Neural crest cell (in vitro differentiated cells): ENCODE results near the gene P2RX1. TPM values are rescaled to one million over a fixed set of nuclear protein-coding genes. Genes with fewer than 3 reads are reported as not detected.

Experiments
- DNase-seq: peaks from one replicate; pipeline ENCODE4 v3.0.0; 2021; ENCODE audit warnings: low read depth, mixed read lengths, low spot score
- H3K27ac Mint-ChIP-seq: one replicate; pipeline ENCODE4 v1.8.0; 2021; ENCODE audit warnings: mild to moderate bottlenecking, mixed read lengths; ENCODE audit not compliant: unreplicated experiment
- H3K27me3 Mint-ChIP-seq: 2 replicates; pipeline ENCODE4 v1.8.0; 2021; ENCODE audit warnings: low read depth, mild to moderate bottlenecking, mixed read lengths
- H3K36me3 Mint-ChIP-seq: 2 replicates; pipeline ENCODE4 v1.8.0; 2021; ENCODE audit warnings: low read depth, mild to moderate bottlenecking, mixed read lengths
- H3K4me1 Mint-ChIP-seq: 2 replicates; pipeline ENCODE4 v1.8.0; 2021; ENCODE audit warnings: mixed read lengths
- H3K4me3 Mint-ChIP-seq: one replicate; pipeline ENCODE4 v1.8.0; 2021; ENCODE audit warnings: mild to moderate bottlenecking, mixed read lengths
- H3K9me3 Mint-ChIP-seq: 2 replicates; pipeline ENCODE4 v1.8.0; 2021; ENCODE audit warnings: mixed read lengths
- CTCF ChIP-seq: fragments of 200-600 bp; sonication (generic); conservative IDR thresholded peaks from 2 replicates; pipeline ENCODE4 v1.5.0; 2021; ENCODE audit warnings: antibody characterized with exemption, mild to moderate bottlenecking
- total RNA-seq: library from RNA; stranded (reverse); gene quantifications from 2 replicates; pipeline ENCODE4 v1.2.1, GENCODE V29; 2021

P2RX1 gene
- total RNA-seq, 1 donor from 2014 or later, result not detected

GRCh38 chr17:3873862-3874261 is 42.4 kb downstream of the P2RX1 start:
- H3K27me3 Mint-ChIP-seq, result no peaks in the 10 kb centered on the region
- no peaks in the 10 kb centered on the region for H3K9me3 Mint-ChIP-seq
- DNase-seq, result no peak
- no peak overlapping the region for H3K27ac Mint-ChIP-seq
- H3K4me1 Mint-ChIP-seq, result peaks cover 4% of the 10 kb centered on the region
- H3K4me3 Mint-ChIP-seq, result no peak overlapping the region
- H3K36me3 Mint-ChIP-seq, result no peaks in the 10 kb centered on the region
- TF ChIP-seq CTCF, result no peak

GRCh38 chr17:3870871-3871306 is 45.4 kb downstream of the P2RX1 start:
- Mint-ChIP-seq H3K36me3 (no peaks in the 10 kb centered on the region), H3K4me3 (no peak overlapping the region), H3K9me3 (no peaks in the 10 kb centered on the region), H3K27ac (no peak overlapping the region), H3K27me3 (no peaks in the 10 kb centered on the region), H3K4me1 (peaks cover 4% of the 10 kb centered on the region)
- DNase-seq, result no peak
- no peak for TF ChIP-seq CTCF

GRCh38 chr17:3867606-3868005 is 48.7 kb downstream of the P2RX1 start:
- Mint-ChIP-seq H3K27me3 (no peaks in the 10 kb centered on the region), H3K4me1 (peaks cover 4% of the 10 kb centered on the region), H3K4me3 (no peak overlapping the region), H3K27ac (peak overlapping the region; percentile 55), H3K9me3 (no peaks in the 10 kb centered on the region), H3K36me3 (no peaks in the 10 kb centered on the region)
- TF ChIP-seq CTCF, result no peak
- DNase-seq, result no peak

- H3K36me3 Mint-ChIP-seq, result no peaks in the 10 kb centered on the region
- H3K27ac Mint-ChIP-seq, result peak overlapping the region; percentile 45
- no peak for TF ChIP-seq CTCF
- no peak for DNase-seq
- H3K27me3 Mint-ChIP-seq, result no peaks in the 10 kb centered on the region
- H3K4me1 Mint-ChIP-seq, result peaks cover 4% of the 10 kb centered on the region
- no peak overlapping the region for H3K4me3 Mint-ChIP-seq
- H3K9me3 Mint-ChIP-seq, result no peaks in the 10 kb centered on the region
These were observed 49.2 kb downstream of the P2RX1 start for GRCh38 chr17:3867106-3867505.

- Mint-ChIP-seq H3K9me3 (no peaks in the 10 kb centered on the region), H3K4me3 (no peak overlapping the region), H3K36me3 (no peaks in the 10 kb centered on the region), H3K4me1 (peaks cover 4% of the 10 kb centered on the region), H3K27me3 (no peaks in the 10 kb centered on the region), H3K27ac (no peak overlapping the region)
- DNase-seq, result no peak
- no peak for TF ChIP-seq CTCF
These were observed 50.0 kb downstream of the P2RX1 start for GRCh38 chr17:3866276-3866675.

GRCh38 chr17:3865176-3865575 is 51.1 kb downstream of the P2RX1 start:
- no peaks in the 10 kb centered on the region for H3K27me3 Mint-ChIP-seq
- DNase-seq, result no peak
- peak overlapping the region; percentile 35 for H3K27ac Mint-ChIP-seq
- no peak overlapping the region for H3K4me3 Mint-ChIP-seq
- no peaks in the 10 kb centered on the region for H3K36me3 Mint-ChIP-seq
- no peak for TF ChIP-seq CTCF
- H3K9me3 Mint-ChIP-seq, result no peaks in the 10 kb centered on the region
- H3K4me1 Mint-ChIP-seq, result no peaks in the 10 kb centered on the region
